GM20000 (cell line): ENCODE measurements around the gene INSIG1.

Source experiments
- DNase-seq: peaks from one replicate; pipeline ENCODE4 v3.0.0; 2012; ENCODE audit warnings: low spot score
- CTCF ChIP-seq: IDR thresholded peaks from 2 replicates; pipeline ENCODE4 v1.5.1; 2012; ENCODE audit warnings: mild to moderate bottlenecking, control low read depth; ENCODE audit errors: extremely low read depth, missing control alignments

The INSIG1 gene

GRCh38 chr7:155255621-155256020 is 42.1 kb upstream of the INSIG1 start:
- TF ChIP-seq CTCF: no peak
- no peak for DNase-seq

GRCh38 chr7:155256081-155256760 is 41.5 kb upstream of the INSIG1 start:
- DNase-seq: no peak
- TF ChIP-seq CTCF: no peak

GRCh38 chr7:155256761-155257481 is 40.8 kb upstream of the INSIG1 start:
- DNase-seq: no peak
- no peak for TF ChIP-seq CTCF

GRCh38 chr7:155257482-155258225 is 40.0 kb upstream of the INSIG1 start:
- no peak for TF ChIP-seq CTCF
- DNase-seq: no peak

- TF ChIP-seq CTCF: no peak
- no peak for DNase-seq
Observed at GRCh38 chr7:155258226-155258560, 39.5 kb upstream of the INSIG1 start.

GRCh38 chr7:155259866-155260497 is 37.7 kb upstream of the INSIG1 start:
- no peak for DNase-seq
- TF ChIP-seq CTCF: no peak

GRCh38 chr7:155260498-155260872 is 37.2 kb upstream of the INSIG1 start:
- no peak for TF ChIP-seq CTCF
- no peak for DNase-seq
